Measurements from ENCODE around the gene BLOC1S6. TPM values are rescaled to one million over a fixed set of nuclear protein-coding genes. Genes with fewer than 3 reads are reported as not detected.

BLOC1S6 gene
- total RNA-seq, 1 donor from 2014 or later: 41.2 TPM

DNA sequence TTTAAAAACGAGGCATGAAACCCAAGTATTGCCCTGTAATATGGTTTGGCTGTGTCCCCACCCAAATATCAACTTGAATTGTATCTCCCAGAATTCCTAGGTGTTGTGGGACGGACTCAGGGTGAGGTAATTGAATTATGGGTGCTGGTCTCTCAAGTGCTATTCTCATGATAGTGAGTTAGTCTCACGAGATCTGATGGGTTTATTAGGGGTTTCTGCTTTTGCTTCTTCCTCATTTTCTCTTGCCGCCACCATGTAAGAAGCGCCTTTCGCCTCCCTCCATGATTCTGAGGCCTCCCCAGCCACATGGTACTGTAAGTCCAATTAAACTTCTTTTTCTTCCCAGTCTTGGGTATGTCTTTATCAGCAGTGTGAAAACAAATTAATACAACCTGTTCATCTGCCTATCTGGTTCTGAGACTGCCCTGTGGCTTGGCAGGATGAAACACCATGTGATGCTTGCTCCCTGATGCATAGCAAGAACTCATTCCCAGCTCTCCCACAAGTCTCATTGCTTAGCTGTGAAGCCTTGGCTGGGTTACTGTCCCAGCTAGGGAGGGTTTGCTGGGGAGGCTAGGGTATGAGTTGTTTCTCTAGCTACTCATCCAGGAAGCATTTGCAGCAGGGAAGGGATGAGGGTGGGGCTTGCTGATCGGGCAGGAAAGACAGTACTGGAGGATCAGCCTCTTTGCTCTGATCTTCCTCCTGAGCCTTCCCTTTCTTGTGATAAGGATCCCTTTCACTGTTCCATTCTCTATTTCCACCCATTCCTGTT is 43.9 kb downstream of the BLOC1S6 start:
- peaks cover 4% of the 10 kb centered on the region for H3K36me3 Mint-ChIP-seq (ENCODE audit: low read depth)
- H3K4me1 Mint-ChIP-seq: peaks cover 12% of the 10 kb centered on the region
- ChIA-PET CTCF (no interaction called here), POLR2A (no interaction called here)
- intact Hi-C loops (cut with micrococcal nuclease): no loop called here
- TF ChIP-seq, protein P1, sequence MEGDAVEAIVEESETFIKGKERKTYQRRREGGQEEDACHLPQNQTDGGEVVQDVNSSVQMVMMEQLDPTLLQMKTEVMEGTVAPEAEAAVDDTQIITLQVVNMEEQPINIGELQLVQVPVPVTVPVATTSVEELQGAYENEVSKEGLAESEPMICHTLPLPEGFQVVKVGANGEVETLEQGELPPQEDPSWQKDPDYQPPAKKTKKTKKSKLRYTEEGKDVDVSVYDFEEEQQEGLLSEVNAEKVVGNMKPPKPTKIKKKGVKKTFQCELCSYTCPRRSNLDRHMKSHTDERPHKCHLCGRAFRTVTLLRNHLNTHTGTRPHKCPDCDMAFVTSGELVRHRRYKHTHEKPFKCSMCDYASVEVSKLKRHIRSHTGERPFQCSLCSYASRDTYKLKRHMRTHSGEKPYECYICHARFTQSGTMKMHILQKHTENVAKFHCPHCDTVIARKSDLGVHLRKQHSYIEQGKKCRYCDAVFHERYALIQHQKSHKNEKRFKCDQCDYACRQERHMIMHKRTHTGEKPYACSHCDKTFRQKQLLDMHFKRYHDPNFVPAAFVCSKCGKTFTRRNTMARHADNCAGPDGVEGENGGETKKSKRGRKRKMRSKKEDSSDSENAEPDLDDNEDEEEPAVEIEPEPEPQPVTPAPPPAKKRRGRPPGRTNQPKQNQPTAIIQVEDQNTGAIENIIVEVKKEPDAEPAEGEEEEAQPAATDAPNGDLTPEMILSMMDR (IDR thresholded peaks at IDR 0.05): no peak
- no peak overlapping the region for H3K4me3 Mint-ChIP-seq
- H3K9me3 Mint-ChIP-seq: peaks cover 10% of the 10 kb centered on the region
- no peak overlapping the region for H3K27ac Mint-ChIP-seq
- no peaks in the 10 kb centered on the region for H3K27me3 Mint-ChIP-seq
- ATAC-seq (ENCODE audit: low read depth) (no peak), DNase-seq (no peak)

DNA sequence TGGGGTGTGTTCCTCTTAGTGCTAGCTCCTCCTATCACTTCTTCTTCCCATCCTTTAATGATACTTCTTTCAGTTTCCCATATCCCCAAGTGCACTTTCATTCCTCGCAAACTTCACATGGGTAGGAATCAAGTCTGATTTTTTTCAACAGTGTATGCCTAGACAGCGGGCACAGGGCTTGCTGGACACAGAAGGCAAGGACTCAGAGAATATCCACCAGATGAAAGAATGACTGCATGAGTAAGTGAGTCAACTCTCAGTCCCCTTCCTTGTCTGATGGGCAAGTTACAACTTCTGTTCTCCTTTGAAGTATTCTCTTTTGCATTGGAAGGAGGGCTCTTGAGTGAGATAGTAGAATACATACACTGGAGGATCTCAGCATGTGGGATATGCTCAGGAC is 44.6 kb downstream of the BLOC1S6 start:
- ATAC-seq (ENCODE audit: low read depth) (no peak), DNase-seq (no peak)
- Mint-ChIP-seq H3K9me3 (peaks cover 7% of the 10 kb centered on the region), H3K27me3 (no peaks in the 10 kb centered on the region), H3K4me3 (no peak overlapping the region), H3K36me3 (ENCODE audit: low read depth) (peaks cover 4% of the 10 kb centered on the region), H3K4me1 (peaks cover 14% of the 10 kb centered on the region), H3K27ac (no peak overlapping the region)
- CTCF ChIA-PET: no interaction called here
- intact Hi-C loops (cut with micrococcal nuclease): no loop called here
- TF ChIP-seq, protein P1 (IDR thresholded peaks at IDR 0.05): no peak
- POLR2A ChIA-PET: no interaction called here

DNA sequence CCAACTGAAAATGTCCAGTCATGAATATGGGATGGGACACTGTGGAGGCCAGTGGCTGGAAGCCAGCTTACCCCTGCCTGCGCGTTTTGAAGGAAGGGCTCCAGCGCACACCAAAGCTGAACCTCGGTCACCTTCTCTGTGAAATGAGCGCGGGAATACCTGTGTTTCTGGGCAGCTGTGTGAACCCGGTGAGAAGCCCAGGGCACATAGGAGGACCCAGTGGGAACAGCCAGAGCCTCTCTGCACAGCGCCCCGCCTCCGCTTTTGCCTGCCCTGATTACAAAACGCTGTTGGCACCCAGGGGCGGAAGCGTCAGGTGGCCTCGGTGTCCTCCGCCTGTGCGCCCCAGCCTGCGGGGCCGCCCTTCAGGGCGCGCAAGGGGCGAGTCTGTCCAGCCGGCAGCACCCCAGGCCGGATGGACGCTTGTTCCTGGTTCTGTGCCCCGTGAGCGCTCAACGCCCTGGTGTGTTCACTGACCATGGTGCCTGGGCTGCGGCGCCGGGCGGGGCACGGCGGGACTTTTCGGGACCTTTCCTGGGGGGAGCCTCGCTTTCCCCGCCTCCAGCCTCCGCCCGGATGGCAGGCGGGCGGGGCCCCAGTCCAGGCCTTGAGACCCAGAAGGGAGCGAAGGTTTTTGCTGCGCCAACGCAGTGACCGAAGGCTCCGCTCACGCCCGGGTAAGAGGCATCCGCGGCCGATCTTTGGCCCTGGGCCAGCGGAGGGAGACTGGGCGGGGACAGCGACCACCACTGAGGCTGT is 47.4 kb downstream of the BLOC1S6 start, which contains the start of gene SQOR:
Gene SQOR, plus strand, starts transcription at position 598 of the 759 bp plus-strand sequence. CDS start 23,895 bp downstream, outside the sequence.
- POLR2A ChIA-PET: interaction anchor here (0.6 to 1.4 kb wide), 7 partner anchors 47 to 434 kb away, joined by 3 to 9 read pairs (median 4); partner anchors contain the start of gene BLOC1S6
- ATAC-seq (ENCODE audit: low read depth): peak; percentile 78

DNA sequence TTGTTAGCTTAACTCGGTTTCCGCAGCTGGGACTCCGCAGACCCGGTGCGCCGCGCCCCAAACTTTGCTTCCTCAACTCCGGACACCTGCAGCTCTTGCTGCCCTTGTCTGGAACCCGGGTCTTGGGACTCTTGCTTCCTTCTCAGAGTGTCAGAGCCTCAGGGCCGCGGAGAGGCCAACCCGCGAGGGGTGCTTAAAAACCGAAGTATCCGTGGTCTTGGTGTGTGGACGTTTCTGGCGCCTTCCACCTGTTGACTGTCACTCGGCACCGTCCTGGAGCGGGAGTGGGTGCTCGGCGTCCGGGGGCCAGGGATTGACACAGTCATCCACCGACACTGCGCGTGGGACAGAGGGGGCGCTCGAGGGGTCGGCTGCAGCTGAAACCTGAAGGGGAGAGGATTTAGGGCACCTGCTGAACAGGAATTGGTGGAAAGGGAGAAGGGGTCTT is 48.0 kb downstream of the BLOC1S6 start:
- ATAC-seq (ENCODE audit: low read depth): peak; percentile 59
- peaks cover 8% of the 10 kb centered on the region for H3K36me3 Mint-ChIP-seq (ENCODE audit: low read depth)
- TF ChIP-seq, protein P1 (IDR thresholded peaks at IDR 0.05): no peak
- intact Hi-C loops (cut with micrococcal nuclease): loop anchor here (1.0 to 2.0 kb wide), 3 partner anchors 48 to 436 kb away; partner anchors contain the start of gene BLOC1S6
- peak overlapping the region; percentile 96 for H3K4me3 Mint-ChIP-seq
- POLR2A ChIA-PET: interaction anchor here (1.0 to 1.4 kb wide), 6 partner anchors 47 to 434 kb away, joined by 3 to 9 read pairs (median 4); partner anchors contain the start of gene BLOC1S6
- CTCF ChIA-PET: interaction anchor here (0.9 kb wide), 1 partner anchor 24 kb away, joined by 3 read pairs; no protein-coding TSS in a partner anchor
- H3K9me3 Mint-ChIP-seq: no peaks in the 10 kb centered on the region
- H3K27me3 Mint-ChIP-seq: no peaks in the 10 kb centered on the region
- DNase-seq: peak; percentile 67
- H3K4me1 Mint-ChIP-seq: peaks cover 33% of the 10 kb centered on the region
- peak overlapping the region; percentile 94 for H3K27ac Mint-ChIP-seq

More for the DNA sequence above, 47.4 kb downstream of the BLOC1S6 start, which contains the start of gene SQOR:
- peak within 1 kb of the TSS; percentile 94 for H3K27ac Mint-ChIP-seq
- peaks cover 33% of the 10 kb centered on the region for H3K4me1 Mint-ChIP-seq
- no peaks in the 10 kb centered on the region for H3K27me3 Mint-ChIP-seq
- H3K4me3 Mint-ChIP-seq: peak within 1 kb of the TSS; percentile 96
- no peaks in the 10 kb centered on the region for H3K9me3 Mint-ChIP-seq
- intact Hi-C loops (cut with micrococcal nuclease): loop anchor here (1.0 to 2.0 kb wide), 3 partner anchors 47 to 436 kb away; partner anchors contain the start of gene BLOC1S6
- H3K36me3 Mint-ChIP-seq (ENCODE audit: low read depth): peaks cover 8% of the 10 kb centered on the region
- CTCF ChIA-PET: interaction anchor here (0.9 to 1.1 kb wide), 2 partner anchors 17 to 23 kb away, joined by 3 to 4 read pairs; no protein-coding TSS in a partner anchor
- TF ChIP-seq, protein P1 (IDR thresholded peaks at IDR 0.05): no peak
- DNase-seq: no peak

All from activated B cell treated with CpG ODN at 0.5 μM for 24 hours (primary cell).